GM20000 (cell line): ENCODE measurements around the gene ENOX1.
A peak's percentile ranks its signal among the peaks of the same experiment; 100 is the strongest.

Source experiments
- DNase-seq: peaks from one replicate; pipeline ENCODE4 v3.0.0; 2012; ENCODE audit warnings: low spot score
- TF ChIP-seq, protein P1 (sequence below): IDR thresholded peaks from 2 replicates; pipeline ENCODE4 v1.5.1; 2012; ENCODE audit warnings: mild to moderate bottlenecking, control low read depth; ENCODE audit errors: extremely low read depth, missing control alignments

The ENOX1 gene

DNA sequence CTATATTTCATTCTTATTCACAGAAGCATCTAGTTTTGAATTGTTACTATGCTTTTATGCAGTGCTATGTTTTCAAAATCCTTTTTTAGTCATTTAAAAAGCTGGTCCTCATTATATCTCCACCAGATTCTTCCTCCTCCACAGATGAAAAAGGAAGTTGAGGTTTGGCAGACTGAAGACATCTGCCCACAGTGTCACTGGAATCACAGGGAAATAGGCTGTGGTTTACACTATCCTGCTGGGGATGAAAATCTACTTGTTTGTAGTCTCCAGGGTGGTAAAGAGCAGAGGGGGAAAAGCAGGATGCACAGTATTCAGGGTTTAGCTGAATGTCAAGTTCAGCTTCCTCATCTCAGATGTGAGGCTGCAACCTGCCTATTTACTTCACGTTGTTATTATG, 412.2 kb downstream of the ENOX1 start:
- no peak for DNase-seq
- TF ChIP-seq, protein P1, sequence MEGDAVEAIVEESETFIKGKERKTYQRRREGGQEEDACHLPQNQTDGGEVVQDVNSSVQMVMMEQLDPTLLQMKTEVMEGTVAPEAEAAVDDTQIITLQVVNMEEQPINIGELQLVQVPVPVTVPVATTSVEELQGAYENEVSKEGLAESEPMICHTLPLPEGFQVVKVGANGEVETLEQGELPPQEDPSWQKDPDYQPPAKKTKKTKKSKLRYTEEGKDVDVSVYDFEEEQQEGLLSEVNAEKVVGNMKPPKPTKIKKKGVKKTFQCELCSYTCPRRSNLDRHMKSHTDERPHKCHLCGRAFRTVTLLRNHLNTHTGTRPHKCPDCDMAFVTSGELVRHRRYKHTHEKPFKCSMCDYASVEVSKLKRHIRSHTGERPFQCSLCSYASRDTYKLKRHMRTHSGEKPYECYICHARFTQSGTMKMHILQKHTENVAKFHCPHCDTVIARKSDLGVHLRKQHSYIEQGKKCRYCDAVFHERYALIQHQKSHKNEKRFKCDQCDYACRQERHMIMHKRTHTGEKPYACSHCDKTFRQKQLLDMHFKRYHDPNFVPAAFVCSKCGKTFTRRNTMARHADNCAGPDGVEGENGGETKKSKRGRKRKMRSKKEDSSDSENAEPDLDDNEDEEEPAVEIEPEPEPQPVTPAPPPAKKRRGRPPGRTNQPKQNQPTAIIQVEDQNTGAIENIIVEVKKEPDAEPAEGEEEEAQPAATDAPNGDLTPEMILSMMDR: no peak

DNA sequence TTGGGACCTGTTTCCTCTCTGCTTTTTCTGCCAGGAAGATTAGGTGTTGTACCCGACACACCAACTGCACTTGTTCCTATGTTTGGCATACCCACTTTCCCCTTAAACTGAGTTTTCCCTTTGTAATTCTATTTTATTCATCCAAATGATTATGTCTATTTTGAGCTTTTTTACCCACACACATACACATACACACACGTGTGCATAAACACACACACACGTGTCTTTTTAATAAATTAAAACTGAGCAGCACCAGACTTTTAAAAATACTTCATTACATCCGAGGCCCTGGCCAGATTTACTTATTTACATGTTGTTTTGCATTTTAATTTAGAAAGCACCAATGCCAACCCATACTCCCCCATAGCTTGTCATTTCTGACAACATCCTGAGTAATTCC, 413.4 kb downstream of the ENOX1 start:
- TF ChIP-seq, protein P1: no peak
- no peak for DNase-seq

DNA sequence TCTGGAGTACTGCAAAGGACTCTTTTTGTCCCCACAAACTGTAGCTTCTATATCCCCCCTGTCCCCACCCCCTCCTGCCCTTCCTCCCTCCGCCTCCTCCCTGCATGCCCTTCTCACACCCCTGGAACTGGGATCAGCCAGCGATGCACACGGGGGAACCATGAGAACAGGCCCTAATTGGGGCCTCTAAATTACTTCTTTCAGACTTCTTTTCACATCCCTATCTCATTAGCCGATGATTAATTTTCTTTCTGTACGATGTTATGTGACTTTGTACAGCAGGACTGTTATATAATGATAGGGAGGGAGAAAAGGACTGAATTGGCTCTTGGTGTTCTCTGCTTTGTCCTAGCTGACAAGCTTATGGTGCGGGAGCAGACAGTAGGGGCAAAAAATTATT, 415.9 kb downstream of the ENOX1 start:
- TF ChIP-seq, protein P1: no peak
- no peak for DNase-seq

DNA sequence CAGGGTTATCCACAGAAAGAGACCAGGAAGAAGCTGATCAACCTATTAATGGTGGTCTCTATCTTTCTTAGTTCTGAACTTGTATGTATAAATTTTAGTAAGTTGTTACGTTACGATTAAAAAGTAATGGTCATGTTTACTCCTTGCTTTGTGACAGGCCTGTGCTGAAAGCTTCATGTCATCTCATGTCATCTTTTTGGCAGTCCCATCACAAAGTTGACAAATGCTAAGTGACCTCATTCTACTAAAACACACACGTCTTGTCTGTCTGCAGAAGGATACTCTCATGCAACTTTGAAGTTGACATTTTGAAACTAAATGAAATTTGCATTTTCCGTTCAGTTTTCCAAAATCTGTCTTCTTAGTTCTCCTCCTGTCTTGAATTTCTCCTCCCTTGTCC, 417.5 kb downstream of the ENOX1 start:
- TF ChIP-seq, protein P1: no peak
- DNase-seq: no peak

DNA sequence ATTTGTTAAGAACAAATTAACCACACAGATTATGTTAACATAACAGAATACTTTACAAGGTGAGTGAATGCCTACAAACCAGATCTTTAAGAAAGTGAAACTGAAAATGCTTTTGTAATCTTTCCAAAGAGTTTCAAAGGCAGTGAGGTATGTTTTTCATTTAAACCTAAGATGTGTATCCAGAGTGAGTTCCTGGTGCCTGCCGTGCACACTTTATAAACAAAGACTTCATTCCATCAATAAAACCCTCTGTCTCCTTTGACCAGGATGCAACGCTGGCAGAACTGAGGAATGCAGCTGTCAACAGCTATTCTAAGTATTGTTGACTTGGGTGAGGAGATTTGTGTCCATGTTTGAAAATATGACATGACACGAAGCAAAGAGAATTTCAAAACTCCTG, 418.8 kb downstream of the ENOX1 start:
- DNase-seq: peak; percentile 22
- TF ChIP-seq, protein P1: no peak

DNA sequence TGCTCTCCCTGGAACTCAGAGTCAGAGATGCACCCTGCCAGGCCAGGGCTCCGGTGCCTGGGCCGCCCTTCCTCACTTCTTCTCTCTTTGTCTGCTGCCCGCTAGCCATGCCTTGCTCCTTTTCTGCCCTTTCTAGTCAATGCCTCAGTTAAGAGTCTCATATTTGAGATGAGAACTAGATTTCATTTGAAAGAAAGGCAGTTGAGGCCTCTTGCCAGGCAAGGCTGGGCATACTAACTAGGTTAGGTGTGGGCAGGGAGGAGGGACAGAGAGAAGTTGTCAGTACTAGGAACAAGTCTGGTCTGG, 421.8 kb downstream of the ENOX1 start:
- DNase-seq: no peak

DNA sequence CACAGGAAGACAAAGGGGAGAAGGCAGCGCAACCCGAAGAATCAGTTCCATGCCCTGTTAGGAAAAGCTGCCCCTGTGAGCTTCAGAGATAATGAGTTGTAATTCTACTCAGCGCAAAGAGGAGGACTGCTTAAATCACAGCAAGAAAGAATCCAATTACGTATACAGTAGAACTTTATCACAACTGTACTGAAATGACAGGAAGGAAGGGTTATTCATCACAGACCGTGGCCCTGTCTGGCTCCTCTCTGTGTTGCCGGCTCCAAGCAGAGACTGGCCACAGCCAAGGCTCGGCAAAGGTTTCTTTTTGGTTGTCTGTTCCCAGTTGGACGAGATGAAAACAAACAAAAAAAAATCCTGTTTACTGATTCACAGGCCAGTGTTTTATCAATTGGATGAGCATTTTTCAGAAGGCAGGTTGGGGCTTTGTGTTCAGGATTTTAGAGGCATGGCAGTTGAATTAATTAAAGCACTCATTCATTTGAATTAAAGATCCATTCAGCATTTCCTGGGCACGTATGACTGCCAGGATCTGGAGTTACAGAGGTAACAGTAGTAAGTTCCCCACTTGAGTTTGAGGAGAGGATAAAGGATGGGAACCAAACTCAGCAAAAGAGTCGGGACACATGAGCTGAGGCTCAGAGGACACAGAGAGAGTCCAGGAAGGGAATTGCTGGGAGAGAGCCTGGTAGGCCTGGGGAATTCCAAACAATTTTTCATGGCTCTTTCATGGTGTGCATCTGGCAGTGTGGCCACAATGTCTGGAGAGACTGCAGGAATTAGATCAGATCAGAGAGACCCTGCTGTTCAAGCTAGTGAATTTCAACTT, 422.3 kb downstream of the ENOX1 start:
- no peak for DNase-seq
- TF ChIP-seq, protein P1: no peak

More for the DNA sequence above, 421.8 kb downstream of the ENOX1 start:
- TF ChIP-seq, protein P1: no peak
